Measurements from ENCODE around the gene PPM1H.

GRCh38 chr12:62963486-62964041, 28.6 kb upstream of the PPM1H start:
- TF ChIP-seq SIN3A (IDR thresholded peaks at IDR 0.05; ENCODE audit: low read depth, low read length), result no peak
- no peak for TF ChIP-seq CTCF (IDR thresholded peaks at IDR 0.05 in 2 of 3, conservative IDR thresholded peaks at IDR 0.05 in 1 of 3; ENCODE audit: control insufficient read depth in 2 of 3, extremely low read depth in 1 of 3, insufficient read depth in 1 of 3, low read depth in 3 of 3, low read length in 3 of 3)

All from GM12878 (cell line).